Smooth muscle cell (in vitro differentiated cells): ENCODE measurements around the gene DDX49. TPM values are rescaled to one million over a fixed set of nuclear protein-coding genes. Genes with fewer than 3 reads are reported as not detected.
"Not testable (repeated sequence)": the region's sequence is repeated elsewhere in the genome, so short reads cannot be mapped to it uniquely, and the experiment has no call there.

ENCODE experiments used
- DNase-seq: peaks from one replicate; lab custom pipeline; 2025; ENCODE audit not compliant: unreplicated experiment; lab: John Stamatoyannopoulos, UW
- H2AFZ ChIP-seq: fragments of 200-600 bp; sonication (generic); 2 replicates; pipeline ENCODE4 v1.6.0; 2016; ENCODE audit warnings: antibody characterized with exemption, low read depth, mild to moderate bottlenecking
- H3F3A ChIP-seq: fragments of 200-600 bp; sonication (generic); 2 replicates; pipeline ENCODE4 v1.6.0; 2017; ENCODE audit warnings: antibody characterized with exemption, low read depth
- H3K27ac ChIP-seq: fragments of 200-600 bp; sonication (generic); 2 replicates; pipeline ENCODE4 v1.5.1; 2016; ENCODE audit warnings: low read depth, mild to moderate bottlenecking
- H3K27me3 ChIP-seq: fragments of 200-600 bp; sonication (generic); 2 replicates; pipeline ENCODE4 v1.6.1; 2016; ENCODE audit warnings: low read depth, mild to moderate bottlenecking
- H3K36me3 ChIP-seq: fragments of 200-600 bp; sonication (generic); 2 replicates; pipeline ENCODE4 v1.5.1; 2016; ENCODE audit warnings: low read depth
- H3K4me1 ChIP-seq: fragments of 200-600 bp; sonication (generic); 2 replicates; pipeline ENCODE4 v1.5.1; 2016; ENCODE audit warnings: low read depth
- H3K4me2 ChIP-seq: fragments of 200-600 bp; sonication (generic); 2 replicates; pipeline ENCODE4 v1.6.0; 2016; ENCODE audit warnings: mild to moderate bottlenecking
- H3K4me3 ChIP-seq: fragments of 200-600 bp; sonication (generic); 2 replicates; pipeline ENCODE4 v1.5.1; 2016; ENCODE audit warnings: mild to moderate bottlenecking
- H3K79me2 ChIP-seq: fragments of 200-600 bp; sonication (generic); 2 replicates; pipeline ENCODE4 v1.6.0; 2016; ENCODE audit warnings: low read depth, mild to moderate bottlenecking
- H3K9ac ChIP-seq: fragments of 200-600 bp; sonication (generic); 2 replicates; pipeline ENCODE4 v1.6.0; 2016; ENCODE audit warnings: low read depth
- H3K9me3 ChIP-seq: fragments of 200-600 bp; sonication (generic); replicated peaks from 2 replicates; pipeline ENCODE4 v1.5.1; 2016; ENCODE audit warnings: low read depth
- H4K20me1 ChIP-seq: fragments of 200-600 bp; sonication (generic); 2 replicates; pipeline ENCODE4 v1.6.0; 2016; ENCODE audit warnings: low read depth
- WGBS: methylation state at CpG from one replicate; pipeline ENCODE4 v1.1.7; 2016; ENCODE audit warnings: low lambda C conversion rate; 5-methylcytosine and 5-hydroxymethylcytosine counted together
- polyA plus RNA-seq: library from polyadenylated mRNA; unstranded; fragments of >200 nt; fragmentation: Nextera tagmentation; extraction: Ambion mirVana; gene quantifications from 2 replicates; pipeline ENCODE4 v1.2.1, GENCODE V29; 2016
- total RNA-seq: library from RNA; depleted of rRNA; stranded (reverse); fragments of >200 nt; gene quantifications from 2 replicates; pipeline ENCODE4 v1.2.3, GENCODE V29; 2014
- TF ChIP-seq, protein P1 (sequence below): fragments of 200-600 bp; sonication (generic); IDR thresholded peaks from 2 replicates; pipeline ENCODE4 v1.5.1; 2017; ENCODE audit warnings: borderline replicate concordance, mild to moderate bottlenecking, antibody characterized with exemption; ENCODE audit not compliant: insufficient read depth, poor library complexity, severe bottlenecking

DDX49 gene
- total and polyA plus RNA-seq, 2 experiments from 2014 or later = 36.1 to 39.6 TPM

DNA sequence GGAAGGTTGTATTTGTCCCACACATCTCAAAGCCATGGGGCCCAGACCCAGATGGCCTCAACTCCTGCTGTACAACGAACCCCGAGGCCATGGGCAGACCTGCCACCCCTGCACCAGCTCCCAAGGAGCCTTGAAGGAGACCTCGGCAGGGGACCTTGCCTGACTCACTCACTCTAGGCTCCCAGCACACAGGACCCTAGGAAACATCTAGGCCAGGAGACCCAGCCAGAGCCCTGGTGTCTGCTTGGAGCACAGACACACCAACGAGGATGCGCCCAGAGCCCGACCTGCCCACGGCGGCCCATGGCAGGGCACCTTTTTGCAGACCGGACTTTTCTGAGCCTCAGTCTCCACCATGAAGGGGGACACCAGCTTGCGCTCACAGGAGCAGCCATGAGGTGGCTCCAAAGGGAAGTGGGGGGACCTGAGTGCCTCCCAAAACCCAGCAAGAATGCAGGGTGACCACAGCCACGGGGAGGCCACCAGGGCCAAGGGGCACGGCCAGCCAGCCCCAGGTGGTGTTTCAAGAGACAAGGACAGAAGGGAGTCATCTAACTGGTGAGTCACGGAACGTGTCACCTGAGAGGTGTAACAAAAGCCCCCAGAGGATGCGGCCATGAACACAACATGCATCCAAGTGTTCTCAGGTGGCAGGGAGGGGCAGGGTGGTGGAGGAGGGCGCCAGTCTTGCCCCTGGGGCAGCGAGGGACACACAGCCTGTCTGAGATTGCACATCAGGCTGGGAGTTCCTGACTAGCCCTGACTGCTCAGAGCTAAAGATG lies 18.6 kb upstream of the DDX49 start:
- Histone ChIP-seq H3K4me1 (no peaks in the 10 kb centered on the region), H4K20me1 (peaks cover 30% of the 10 kb centered on the region), H3K4me2 (no peak overlapping the region), H3K36me3 (no peaks in the 10 kb centered on the region), H3K27ac (no peak overlapping the region), H3F3A (no peaks in the 10 kb centered on the region), H3K79me2 (no peaks in the 10 kb centered on the region), H3K4me3 (no peak overlapping the region), H2AFZ (no peak overlapping the region), H3K9ac (no peak overlapping the region), H3K9me3 (no peaks in the 10 kb centered on the region), H3K27me3 (no peaks in the 10 kb centered on the region)
- TF ChIP-seq, protein P1, sequence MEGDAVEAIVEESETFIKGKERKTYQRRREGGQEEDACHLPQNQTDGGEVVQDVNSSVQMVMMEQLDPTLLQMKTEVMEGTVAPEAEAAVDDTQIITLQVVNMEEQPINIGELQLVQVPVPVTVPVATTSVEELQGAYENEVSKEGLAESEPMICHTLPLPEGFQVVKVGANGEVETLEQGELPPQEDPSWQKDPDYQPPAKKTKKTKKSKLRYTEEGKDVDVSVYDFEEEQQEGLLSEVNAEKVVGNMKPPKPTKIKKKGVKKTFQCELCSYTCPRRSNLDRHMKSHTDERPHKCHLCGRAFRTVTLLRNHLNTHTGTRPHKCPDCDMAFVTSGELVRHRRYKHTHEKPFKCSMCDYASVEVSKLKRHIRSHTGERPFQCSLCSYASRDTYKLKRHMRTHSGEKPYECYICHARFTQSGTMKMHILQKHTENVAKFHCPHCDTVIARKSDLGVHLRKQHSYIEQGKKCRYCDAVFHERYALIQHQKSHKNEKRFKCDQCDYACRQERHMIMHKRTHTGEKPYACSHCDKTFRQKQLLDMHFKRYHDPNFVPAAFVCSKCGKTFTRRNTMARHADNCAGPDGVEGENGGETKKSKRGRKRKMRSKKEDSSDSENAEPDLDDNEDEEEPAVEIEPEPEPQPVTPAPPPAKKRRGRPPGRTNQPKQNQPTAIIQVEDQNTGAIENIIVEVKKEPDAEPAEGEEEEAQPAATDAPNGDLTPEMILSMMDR = no peak
- no peak for DNase-seq
- WGBS = 96% methylated on average over 17 of the region's 17 CpGs

DNA sequence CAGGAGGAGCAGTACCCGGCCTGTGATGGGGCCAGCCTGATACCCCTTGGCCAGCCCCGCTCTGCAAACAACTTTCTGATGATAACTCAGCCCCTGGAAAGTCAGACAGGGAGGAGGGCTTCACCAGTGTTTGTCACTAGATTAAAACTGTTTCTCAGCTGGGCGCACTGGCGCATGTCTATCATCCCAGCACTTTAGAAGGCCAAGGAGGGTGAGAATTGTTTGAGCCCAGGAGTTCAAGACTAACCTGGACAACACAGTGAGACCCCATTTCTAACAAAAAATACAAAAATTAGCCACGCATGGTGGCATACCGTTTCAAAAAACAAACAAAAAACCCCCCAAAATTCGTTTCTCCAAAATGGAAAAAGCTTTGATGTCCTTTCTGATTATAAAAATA lies 18.0 kb upstream of the DDX49 start:
- H2AFZ ChIP-seq = no peak overlapping the region
- no peak overlapping the region for H3K9ac ChIP-seq
- no peaks in the 10 kb centered on the region for H3K4me1 ChIP-seq
- no peaks in the 10 kb centered on the region for H3K79me2 ChIP-seq
- DNase-seq = no peak
- no peak overlapping the region for H3K4me2 ChIP-seq
- TF ChIP-seq, protein P1 = no peak
- no peaks in the 10 kb centered on the region for H3K9me3 ChIP-seq
- no peak overlapping the region for H3K27ac ChIP-seq
- H3K36me3 ChIP-seq = no peaks in the 10 kb centered on the region
- over 99% methylated on average over 7 of the region's 7 CpGs for WGBS
- H3K4me3 ChIP-seq = no peak overlapping the region
- H3F3A ChIP-seq = no peaks in the 10 kb centered on the region
- peaks cover 34% of the 10 kb centered on the region for H4K20me1 ChIP-seq
- H3K27me3 ChIP-seq = no peaks in the 10 kb centered on the region

DNA sequence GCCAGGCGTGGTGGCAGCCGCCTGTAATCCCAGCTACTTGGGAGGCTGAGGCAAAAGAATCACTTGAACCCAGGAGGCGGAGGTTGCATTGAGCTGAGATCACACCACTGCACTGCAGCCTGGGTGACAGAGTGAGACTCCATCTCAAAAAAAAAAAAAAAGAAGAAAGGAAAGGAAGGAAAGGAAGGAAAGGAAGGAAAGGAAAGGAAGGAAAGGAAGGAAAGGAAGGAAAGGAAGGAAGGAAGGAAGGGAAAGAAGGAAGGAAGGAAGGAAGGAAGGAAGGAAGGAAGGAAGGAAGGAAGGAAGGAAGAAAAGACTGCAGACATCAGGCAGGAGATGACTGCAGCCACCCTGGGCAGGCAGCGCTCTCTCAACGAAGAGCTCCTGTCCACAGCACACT lies 17.0 kb upstream of the DDX49 start:
- H3K9me3 ChIP-seq, H2AFZ ChIP-seq, H3F3A ChIP-seq, H3K79me2 ChIP-seq, H3K4me2 ChIP-seq, H3K27ac ChIP-seq, H3K9ac ChIP-seq, H3K27me3 ChIP-seq, DNase-seq, H3K4me1 ChIP-seq, H3K4me3 ChIP-seq, H3K36me3 ChIP-seq: not testable (repeated sequence)
- WGBS = 96% methylated on average over 5 of the region's 5 CpGs
- H4K20me1 ChIP-seq = peaks cover 44% of the 10 kb centered on the region

DNA sequence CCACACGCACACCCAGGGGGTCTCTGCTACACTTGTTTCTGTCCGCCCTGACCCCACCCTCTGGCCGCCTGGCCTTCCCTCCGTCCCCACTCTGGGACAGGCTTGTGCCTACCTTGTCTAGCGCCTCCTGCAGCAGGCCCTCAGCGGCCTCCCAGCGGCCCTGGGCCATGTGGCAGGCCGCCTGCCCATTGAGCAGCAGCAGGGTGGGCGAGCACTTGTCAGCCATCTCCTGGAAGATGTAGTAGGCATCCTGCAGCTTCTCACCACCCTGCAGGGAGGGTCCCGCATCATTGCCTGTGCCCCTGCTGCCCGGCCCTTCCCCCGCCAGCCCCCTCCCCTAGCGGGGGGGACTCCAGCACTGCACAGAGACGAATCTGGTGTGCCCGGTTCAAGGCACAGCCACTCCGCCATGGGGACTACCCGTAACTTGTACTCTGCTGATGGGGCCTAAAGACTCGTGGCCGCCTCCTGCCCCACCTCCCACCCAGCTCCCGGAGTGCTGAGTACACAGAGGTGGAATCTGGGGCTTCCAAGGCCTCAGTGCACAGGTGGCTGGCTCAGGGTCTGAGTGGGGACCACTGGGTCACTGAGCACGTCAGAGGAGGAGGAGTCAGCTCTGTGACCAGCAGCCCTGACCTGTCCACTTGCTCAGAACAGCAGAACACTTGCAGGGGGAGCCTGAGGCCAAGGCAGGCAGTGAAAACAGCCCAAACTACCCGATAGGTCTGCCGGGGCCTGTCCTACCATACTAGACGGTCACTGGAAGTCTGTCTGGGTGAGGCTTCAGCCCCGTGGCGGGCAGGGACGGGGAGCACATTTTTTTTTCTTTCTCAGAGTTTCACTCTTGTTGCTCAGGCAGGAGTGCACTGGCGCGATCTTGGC lies 16.1 kb upstream of the DDX49 start:
- Histone ChIP-seq H4K20me1 (peaks cover 51% of the 10 kb centered on the region), H3K27me3 (no peaks in the 10 kb centered on the region), H3K4me3 (no peak overlapping the region), H3F3A (no peaks in the 10 kb centered on the region), H3K79me2 (no peaks in the 10 kb centered on the region), H2AFZ (no peak overlapping the region), H3K9ac (no peak overlapping the region), H3K4me1 (no peaks in the 10 kb centered on the region), H3K4me2 (no peak overlapping the region), H3K9me3 (no peaks in the 10 kb centered on the region), H3K27ac (no peak overlapping the region), H3K36me3 (no peaks in the 10 kb centered on the region)
- TF ChIP-seq, protein P1 = no peak
- WGBS = 94% methylated on average over 27 of the region's 29 CpGs
- DNase-seq = no peak
